SK-N-SH treated with all-trans-retinoic acid at 6 μM for 48 hours (cell line): ENCODE data around the gene TMIGD3.
"Not testable (repeated sequence)": the region's sequence is repeated elsewhere in the genome, so short reads cannot be mapped to it uniquely, and the experiment has no call there.

ENCODE experiments used
- OSR1 ChIP-seq: fragments of 250-450 bp; sonication (Bioruptor Pico); IDR thresholded peaks from 2 replicates; pipeline ENCODE4 v1.8.0; 2022; ENCODE audit warnings: moderate library complexity, mild to moderate bottlenecking, inconsistent platforms
- PPARA ChIP-seq: fragments of 250-450 bp; sonication (Bioruptor Pico); IDR thresholded peaks from 2 replicates; pipeline ENCODE4 v1.5.0; 2020; ENCODE audit warnings: mild to moderate bottlenecking, borderline replicate concordance
- ZFP30 ChIP-seq: fragments of 450-650 bp; formaldehyde crosslinking; IDR thresholded peaks from 2 replicates; pipeline ENCODE4 v1.5.0; 2022; ENCODE audit warnings: mild to moderate bottlenecking, moderate library complexity
- ZNF565 ChIP-seq: fragments of 450-650 bp; formaldehyde crosslinking; conservative IDR thresholded peaks from 2 replicates; pipeline ENCODE4 v1.5.0; 2020; ENCODE audit warnings: low read depth, mild to moderate bottlenecking, moderate library complexity
- ZNF70 ChIP-seq: fragments of 450-650 bp; formaldehyde crosslinking; IDR thresholded peaks from 2 replicates; pipeline ENCODE4 v1.5.0; 2020; ENCODE audit warnings: mild to moderate bottlenecking, moderate library complexity
- ZNF8 ChIP-seq: fragments of 450-650 bp; formaldehyde crosslinking; IDR thresholded peaks from 2 replicates; pipeline ENCODE4 v1.5.0; 2020; ENCODE audit warnings: mild to moderate bottlenecking, moderate library complexity
- TF ChIP-seq, protein P1 (sequence below): fragments of 250-450 bp; sonication (Bioruptor Pico); IDR thresholded peaks from 2 replicates; pipeline ENCODE4 v1.8.0; 2020; ENCODE audit warnings: mild to moderate bottlenecking, moderate library complexity, borderline replicate concordance

DNA sequence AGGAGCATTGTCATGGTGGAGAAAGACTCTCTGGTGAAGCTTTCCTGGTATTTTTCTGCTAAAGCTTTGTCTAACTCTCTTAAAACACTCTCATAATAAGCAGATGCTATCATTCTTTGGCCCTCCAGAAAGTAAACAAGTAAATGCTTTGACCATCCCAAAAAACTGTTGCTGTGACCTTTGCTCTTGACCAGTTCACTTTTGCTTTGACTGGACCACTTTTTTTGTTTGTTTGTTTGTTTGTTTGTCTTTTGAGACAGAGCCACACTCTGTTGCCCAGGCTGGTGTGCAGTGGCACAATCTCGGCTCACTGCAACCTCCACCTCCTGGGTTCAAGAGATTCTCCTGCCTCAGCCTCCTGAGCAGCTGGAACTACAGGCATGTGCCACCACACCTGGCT is 44.4 kb upstream of the TMIGD3 start:
- TF ChIP-seq, protein P1, sequence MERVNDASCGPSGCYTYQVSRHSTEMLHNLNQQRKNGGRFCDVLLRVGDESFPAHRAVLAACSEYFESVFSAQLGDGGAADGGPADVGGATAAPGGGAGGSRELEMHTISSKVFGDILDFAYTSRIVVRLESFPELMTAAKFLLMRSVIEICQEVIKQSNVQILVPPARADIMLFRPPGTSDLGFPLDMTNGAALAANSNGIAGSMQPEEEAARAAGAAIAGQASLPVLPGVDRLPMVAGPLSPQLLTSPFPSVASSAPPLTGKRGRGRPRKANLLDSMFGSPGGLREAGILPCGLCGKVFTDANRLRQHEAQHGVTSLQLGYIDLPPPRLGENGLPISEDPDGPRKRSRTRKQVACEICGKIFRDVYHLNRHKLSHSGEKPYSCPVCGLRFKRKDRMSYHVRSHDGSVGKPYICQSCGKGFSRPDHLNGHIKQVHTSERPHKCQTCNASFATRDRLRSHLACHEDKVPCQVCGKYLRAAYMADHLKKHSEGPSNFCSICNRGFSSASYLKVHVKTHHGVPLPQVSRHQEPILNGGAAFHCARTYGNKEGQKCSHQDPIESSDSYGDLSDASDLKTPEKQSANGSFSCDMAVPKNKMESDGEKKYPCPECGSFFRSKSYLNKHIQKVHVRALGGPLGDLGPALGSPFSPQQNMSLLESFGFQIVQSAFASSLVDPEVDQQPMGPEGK (CRISPR knock-in tag), result not testable (repeated sequence)
- not testable (repeated sequence) for TF ChIP-seq PPARA; ZNF70; ZNF8 (CRISPR knock-in tag); ZFP30 (CRISPR knock-in tag); ZNF565 (CRISPR knock-in tag); OSR1 (CRISPR knock-in tag)
